NCI-H345 treated with DMSO at 0.1 percent for 48 hours (cell line): ENCODE measurements around the gene KANK4.

Source experiments
- DNase-seq: peaks from one replicate; lab custom pipeline; 2025; ENCODE audit not compliant: unreplicated experiment; lab: John Stamatoyannopoulos, UW

The KANK4 gene

GRCh38 chr1:62318756-62319544, at the start of gene KANK4:
TSS of gene KANK4 (minus strand) at chr1:62319434. CDS start at chr1:62281564, 37,870 bp downstream.
- peak; percentile 18 for DNase-seq

GRCh38 chr1:62368989-62369388, 49.8 kb upstream of the KANK4 start:
- DNase-seq = no peak

DNA sequence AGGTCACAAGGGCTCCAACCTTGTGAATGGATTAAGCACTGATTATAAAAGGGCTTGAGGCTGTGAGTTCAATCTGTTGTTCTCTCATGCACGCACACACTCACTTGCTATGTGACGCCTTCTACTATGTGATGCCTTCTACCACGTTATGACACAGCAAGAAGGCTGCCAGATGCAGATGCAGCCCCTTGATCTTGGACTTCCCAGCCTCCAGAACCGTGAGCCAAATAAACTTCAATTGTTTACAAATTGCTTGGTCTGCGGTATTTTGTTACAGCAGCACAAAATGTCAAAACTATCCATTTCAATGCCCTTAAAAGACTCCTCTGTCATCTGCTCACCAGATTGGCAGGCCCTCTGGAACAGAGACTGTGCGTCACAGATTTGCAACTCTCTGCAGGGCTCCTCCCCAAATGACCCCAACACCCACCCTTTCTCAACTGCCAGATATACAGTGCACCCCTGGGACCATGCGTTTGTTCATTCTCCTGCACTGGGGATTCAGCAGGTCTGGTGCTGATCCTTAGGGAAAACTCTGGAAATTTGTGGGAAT, 47.8 kb upstream of the KANK4 start:
- no peak for DNase-seq

GRCh38 chr1:62364721-62365120, 45.5 kb upstream of the KANK4 start:
- DNase-seq = no peak

GRCh38 chr1:62362926-62363325, 43.7 kb upstream of the KANK4 start:
- no peak for DNase-seq

DNA sequence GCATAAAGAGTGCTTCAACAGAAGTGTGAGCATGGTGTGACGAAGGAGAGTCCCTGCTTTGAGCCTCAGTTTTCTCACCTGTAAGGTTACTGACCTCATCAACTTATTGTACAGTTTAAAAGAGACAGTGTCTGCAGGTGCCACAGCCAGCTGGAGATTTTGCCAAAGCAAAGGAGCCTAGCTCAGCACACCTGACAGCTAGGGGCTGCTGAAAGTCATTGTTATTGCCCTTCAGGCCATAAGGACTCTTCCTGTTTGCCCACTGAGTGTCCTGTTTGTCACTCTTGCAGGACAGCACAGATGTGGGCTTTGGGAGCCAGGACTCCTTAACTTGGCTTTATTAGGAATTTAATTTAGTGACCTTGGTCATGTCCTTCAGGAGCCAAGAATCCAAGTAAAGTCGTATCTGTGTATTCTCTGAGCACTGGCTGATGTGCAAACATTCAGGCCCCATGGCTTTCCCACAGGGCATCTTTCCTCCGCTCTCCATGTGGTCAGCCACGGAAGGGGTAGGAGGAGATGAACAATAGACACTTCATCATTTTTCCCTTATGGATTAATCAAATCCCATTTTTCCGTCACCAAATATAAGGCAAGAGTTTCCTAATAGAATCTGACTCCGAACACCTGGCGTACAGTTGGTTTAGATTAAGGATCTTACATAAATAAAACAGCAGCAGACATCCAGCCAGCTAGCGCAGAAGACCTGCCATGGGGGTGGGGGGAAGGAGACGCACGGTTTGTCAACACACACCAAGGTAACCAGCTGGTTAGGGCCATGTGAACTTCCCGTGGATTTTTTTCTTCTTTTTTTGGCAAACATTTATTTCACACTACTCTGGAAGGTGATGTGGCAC, 43.1 kb upstream of the KANK4 start:
- DNase-seq = no peak

DNA sequence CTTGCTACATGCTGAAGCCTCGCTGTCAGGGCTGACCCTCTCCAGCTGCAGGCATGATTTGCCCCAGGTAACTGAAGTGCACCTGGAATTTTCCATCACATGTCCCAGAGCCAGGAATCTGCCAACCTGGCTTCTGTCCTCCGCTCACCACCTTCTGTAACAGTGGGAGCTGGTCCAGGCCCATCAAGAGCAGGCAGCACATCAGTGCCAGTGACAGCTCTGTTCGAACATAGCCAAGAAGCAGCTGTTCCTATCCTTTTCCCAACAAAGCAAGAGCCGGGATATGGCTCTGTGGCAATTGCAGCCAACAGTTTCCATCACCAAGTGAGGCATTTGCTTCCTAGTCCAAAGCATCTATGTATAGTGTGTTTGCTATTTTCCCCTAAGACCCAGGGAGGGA, 42.2 kb upstream of the KANK4 start:
- DNase-seq = no peak

DNA sequence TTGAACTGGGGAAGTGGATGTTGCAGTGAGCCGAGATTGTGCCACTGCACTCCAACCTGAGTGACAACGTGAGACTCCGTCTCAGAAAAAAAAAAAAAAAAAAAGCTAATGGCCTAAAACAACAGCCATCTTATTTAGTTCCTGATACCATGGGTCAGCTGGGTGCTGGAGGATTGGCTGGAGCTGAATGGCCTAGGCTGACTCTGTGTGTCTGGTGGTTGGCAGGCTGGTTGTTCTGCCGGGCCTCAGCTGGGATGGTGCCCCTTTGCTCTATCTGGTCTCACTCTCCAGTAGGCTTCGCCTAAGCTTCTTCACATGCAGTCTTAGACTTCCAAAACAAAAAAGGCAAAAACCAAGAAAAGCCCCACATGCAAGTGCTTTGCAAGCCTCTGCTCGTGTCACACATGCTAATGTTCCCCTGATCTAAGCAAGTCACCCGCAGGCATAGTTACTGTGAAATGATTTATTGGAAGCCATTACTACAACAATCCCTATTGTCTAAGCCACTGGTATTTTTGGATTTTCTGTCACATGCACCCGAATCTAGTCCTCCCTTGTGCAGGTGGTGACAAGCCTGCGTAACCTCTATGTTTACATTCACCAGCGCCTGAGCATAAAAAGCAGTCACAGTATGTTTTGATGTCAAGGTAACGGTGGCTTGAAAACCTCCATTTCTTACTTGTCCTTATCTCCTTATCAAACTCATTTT, 39.6 kb upstream of the KANK4 start:
- DNase-seq = peak; percentile 65

GRCh38 chr1:62357916-62358315, 38.7 kb upstream of the KANK4 start:
- no peak for DNase-seq

GRCh38 chr1:62356257-62356835, 37.1 kb upstream of the KANK4 start:
- no peak for DNase-seq

DNA sequence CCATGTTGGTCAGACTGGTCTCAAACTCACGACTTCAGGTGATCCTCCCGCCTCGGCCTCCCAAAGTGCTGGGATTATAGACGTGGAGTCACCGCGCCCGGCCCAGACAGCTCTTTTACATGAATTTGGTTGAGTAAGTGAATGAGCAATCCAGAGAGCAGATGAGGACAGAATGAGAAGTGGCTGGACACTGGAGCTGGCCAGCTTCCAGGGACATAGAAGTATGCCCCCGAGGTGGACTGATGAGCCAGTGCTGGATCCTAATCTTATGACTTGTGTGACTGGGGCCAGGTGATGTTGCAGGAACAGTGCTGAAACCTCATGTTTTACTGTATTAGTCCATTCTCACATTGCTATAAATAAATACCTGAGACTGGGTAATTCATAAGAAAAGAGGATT, 35.9 kb upstream of the KANK4 start:
- no peak for DNase-seq

- no peak for DNase-seq
These were observed 34.6 kb upstream of the KANK4 start for GRCh38 chr1:62353853-62354252.

DNA sequence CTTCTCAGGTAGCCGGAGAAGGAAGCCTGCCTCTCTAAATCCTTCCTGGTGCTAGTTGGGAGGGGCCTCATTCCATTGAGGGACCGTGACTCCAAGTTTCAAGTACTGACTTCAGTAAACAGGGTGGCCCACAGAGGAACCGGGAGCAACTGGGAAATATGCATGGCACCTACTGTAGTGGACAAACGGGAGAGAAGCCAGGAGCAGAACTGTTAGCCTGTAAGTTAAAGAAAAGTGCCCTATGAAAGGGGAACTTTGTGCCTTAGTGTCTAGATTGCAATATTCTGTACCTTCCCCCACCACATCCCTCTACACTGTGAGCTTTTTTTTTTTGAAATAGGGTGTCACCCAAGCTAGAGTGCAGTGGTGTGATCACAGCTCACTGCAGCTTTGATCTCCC, 33.2 kb upstream of the KANK4 start:
- no peak for DNase-seq

- no peak for DNase-seq
These were observed 30.4 kb upstream of the KANK4 start for GRCh38 chr1:62349470-62350233.

DNA sequence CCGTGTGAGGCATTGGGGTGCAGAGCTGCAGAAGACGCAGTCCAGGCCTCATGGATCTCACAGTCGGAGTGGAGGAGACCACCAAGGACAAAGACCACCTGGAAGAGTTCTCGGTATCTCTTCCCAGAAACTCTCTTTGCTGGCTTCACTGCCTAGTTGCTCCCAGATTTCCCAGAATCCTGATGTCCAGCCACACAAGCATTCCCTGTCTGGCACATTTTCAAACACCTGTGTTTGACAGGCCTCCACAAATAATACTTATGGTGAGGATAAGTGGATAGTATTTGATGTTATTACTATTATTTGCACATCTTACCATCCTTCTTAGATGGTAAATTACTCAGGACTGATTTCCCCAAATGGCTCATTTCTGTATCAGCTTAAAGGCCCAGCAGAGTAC, 27.7 kb upstream of the KANK4 start:
- no peak for DNase-seq

DNA sequence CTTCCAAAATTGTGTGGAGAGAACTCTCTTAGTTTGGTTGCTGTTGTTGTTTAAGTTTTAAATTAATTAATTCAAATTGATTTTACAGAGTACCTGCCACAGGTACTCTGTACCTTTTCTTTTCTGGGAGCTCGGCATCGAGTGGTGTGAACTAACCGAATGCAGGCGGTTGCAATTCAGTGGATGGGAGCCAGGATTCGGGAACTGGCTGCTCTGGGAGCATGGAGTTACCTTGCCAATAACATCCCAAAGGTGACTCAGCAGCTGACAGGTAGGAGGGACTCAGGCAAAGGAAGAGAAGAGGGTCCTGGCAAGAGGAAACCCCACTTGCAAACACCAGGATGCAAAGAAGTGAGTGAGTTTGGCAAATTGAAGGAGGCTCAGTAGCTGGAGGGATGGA, 24.7 kb upstream of the KANK4 start:
- no peak for DNase-seq

- DNase-seq = no peak
These were observed 23.0 kb upstream of the KANK4 start for GRCh38 chr1:62342270-62342669.

- DNase-seq = no peak
These were observed 22.4 kb upstream of the KANK4 start for GRCh38 chr1:62341615-62342014.

DNA sequence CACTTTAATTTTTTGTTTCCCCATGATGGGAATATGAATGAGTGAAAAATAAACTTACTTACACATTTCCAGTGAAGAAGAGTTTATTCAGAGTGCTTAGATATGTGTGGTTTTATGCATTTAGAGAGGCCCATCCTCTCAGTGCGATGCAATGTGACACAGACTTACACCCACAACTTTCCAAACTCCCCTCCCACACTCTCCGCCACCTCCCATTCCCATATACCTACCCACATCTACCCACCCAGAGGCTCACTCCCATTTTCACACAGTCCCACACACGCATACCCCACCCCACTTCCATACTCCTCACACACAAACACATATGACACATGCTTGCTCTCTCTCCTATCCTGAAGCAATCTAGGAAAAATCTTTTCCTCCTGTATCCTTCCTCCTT, 21.9 kb upstream of the KANK4 start:
- DNase-seq = no peak
